NCI-H524 (cell line): ENCODE results near the gene SMAGP.

ENCODE experiments used
- DNase-seq, 2 experiments: peaks; one replicate each; lab custom pipeline; 2025; lab: John Stamatoyannopoulos, UW

SMAGP gene

DNA sequence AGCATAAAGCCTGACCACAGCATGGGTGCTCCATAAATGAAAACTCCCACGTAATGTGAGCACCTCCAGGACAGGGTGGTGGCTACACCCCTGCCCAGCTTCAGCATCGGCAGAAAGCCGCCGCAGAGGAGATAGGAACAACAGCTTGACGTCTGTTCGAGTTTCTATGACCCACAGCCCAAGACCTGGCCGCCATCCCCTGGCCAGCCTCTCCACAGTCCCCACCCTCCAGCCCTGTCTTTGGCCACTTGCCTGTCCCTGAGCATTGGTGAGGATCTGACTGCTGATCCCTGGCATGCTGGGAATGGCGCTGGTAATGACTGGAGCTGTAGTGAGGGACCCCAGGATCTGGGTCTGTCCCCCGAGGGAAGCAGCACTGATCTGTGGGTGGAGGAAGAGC lies 73.7 kb downstream of the SMAGP start:
- no peak for DNase-seq

DNA sequence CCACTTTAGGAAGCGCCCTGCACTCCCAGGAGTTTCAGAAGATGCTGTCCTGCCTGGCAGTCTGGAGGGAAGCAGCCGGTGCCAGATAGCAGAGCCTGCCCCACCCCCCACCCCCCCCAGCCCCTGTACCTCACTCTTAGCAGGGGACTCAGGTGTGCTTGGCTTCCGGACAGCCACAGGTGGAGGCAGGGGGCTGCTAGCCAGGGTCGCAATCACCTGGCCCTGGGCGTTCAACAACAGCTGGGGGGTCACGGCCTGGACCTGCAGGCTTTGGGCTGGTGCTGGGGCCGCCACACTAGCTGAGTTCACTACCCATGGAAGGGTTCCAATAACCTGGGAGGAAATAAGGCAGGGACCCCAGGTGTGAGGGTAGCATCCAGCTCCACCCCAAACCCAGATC lies 74.4 kb downstream of the SMAGP start:
- DNase-seq: no peak
